KMS-11 (cell line): ENCODE measurements around the gene RASA4.
"Not testable (repeated sequence)": the region's sequence is repeated elsewhere in the genome, so short reads cannot be mapped to it uniquely, and the experiment has no call there.

Source experiments
- H2AFZ ChIP-seq: fragments of 200-600 bp; sonication (generic); 2 replicates; pipeline ENCODE4 v1.6.1; 2016; ENCODE audit warnings: antibody characterized with exemption, mixed run types, low read depth
- H3K27ac ChIP-seq: fragments of 200-600 bp; sonication (generic); 2 replicates; pipeline ENCODE4 v1.6.1; 2016; ENCODE audit warnings: mild to moderate bottlenecking, mixed run types
- H3K27me3 ChIP-seq: fragments of 200-600 bp; sonication (generic); 2 replicates; pipeline ENCODE4 v1.6.1; 2017; ENCODE audit warnings: mild to moderate bottlenecking, low read depth, mixed run types, moderate library complexity; ENCODE audit not compliant: insufficient read depth
- H3K36me3 ChIP-seq: fragments of 200-600 bp; sonication (generic); 2 replicates; pipeline ENCODE4 v1.6.1; 2017; ENCODE audit warnings: mild to moderate bottlenecking, mixed run types; ENCODE audit not compliant: insufficient read depth
- H3K4me1 ChIP-seq: fragments of 200-600 bp; sonication (generic); 2 replicates; pipeline ENCODE4 v1.6.1; 2016; ENCODE audit warnings: mild to moderate bottlenecking, low read depth, mixed run types; ENCODE audit not compliant: poor library complexity, severe bottlenecking
- H3K4me2 ChIP-seq: fragments of 200-600 bp; sonication (generic); 2 replicates; pipeline ENCODE4 v1.7.0; 2016; ENCODE audit warnings: mild to moderate bottlenecking, mixed run types
- H3K4me3 ChIP-seq: fragments of 200-600 bp; sonication (generic); IDR thresholded peaks from 2 replicates; pipeline ENCODE4 v1.6.1; 2017; ENCODE audit warnings: low read depth, low read length, mixed read lengths; ENCODE audit not compliant: insufficient read depth
- H3K79me2 ChIP-seq: fragments of 200-600 bp; sonication (generic); 2 replicates; pipeline ENCODE4 v1.6.1; 2016; ENCODE audit warnings: low read depth, mixed run types; ENCODE audit not compliant: insufficient read depth
- H3K9ac ChIP-seq: fragments of 200-600 bp; sonication (generic); 2 replicates; pipeline ENCODE4 v1.6.1; 2016; ENCODE audit warnings: mild to moderate bottlenecking, mixed run types
- H4K20me1 ChIP-seq: fragments of 200-600 bp; sonication (generic); 2 replicates; pipeline ENCODE4 v1.6.1; 2016; ENCODE audit warnings: mild to moderate bottlenecking, mixed run types; ENCODE audit not compliant: insufficient read depth

Gene RASA4

DNA sequence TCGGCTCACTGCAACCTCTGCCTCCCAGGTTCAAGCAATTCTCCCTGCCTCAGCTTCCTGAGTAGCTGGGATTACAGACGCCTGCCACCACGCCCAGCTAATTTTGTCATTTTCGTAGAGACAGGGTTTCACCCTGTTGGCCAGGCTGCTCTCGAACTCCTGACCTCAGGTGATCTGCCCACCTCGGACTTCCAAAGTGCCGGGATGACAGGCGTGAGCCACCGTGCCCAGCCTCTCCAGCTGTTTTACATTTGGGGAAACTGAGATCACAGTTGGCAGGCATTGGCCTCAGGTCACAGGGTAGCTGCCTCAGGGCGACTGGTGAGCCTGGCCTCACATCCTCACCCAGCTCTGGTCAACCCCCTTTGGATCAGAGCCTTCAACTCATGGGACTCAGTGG lies 6.8 kb downstream of the RASA4 start:
- not testable (repeated sequence) for H3K27ac ChIP-seq, H3K27me3 ChIP-seq, H3K4me2 ChIP-seq

DNA sequence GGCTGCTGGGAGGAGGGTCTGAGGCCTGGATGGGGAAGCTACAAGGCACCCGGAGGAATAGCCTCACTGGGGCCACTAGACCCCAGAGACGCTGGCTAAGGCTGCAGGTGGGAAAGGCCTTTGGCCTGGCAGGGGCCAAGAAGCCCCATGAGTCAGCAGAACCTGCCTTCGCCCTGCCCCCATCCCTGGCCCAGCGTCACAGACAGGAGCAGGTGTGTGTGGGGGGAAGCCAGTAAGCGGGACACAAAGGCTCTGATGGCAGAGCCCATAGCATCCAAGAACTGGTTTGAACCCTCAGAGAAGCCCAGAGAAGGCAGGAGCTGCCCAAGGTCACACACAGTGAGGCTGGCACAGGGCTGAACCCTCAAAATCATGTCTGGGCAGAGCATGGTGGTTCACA lies 9.7 kb downstream of the RASA4 start:
- H3K9ac ChIP-seq, H3K27me3 ChIP-seq, H4K20me1 ChIP-seq, H3K4me1 ChIP-seq, H3K4me3 ChIP-seq, H2AFZ ChIP-seq, H3K27ac ChIP-seq, H3K79me2 ChIP-seq, H3K4me2 ChIP-seq, H3K36me3 ChIP-seq: not testable (repeated sequence)

More for the DNA sequence above, 6.8 kb downstream of the RASA4 start:
- H3K36me3 ChIP-seq, H3K79me2 ChIP-seq, H3K4me3 ChIP-seq, H3K9ac ChIP-seq, H2AFZ ChIP-seq, H4K20me1 ChIP-seq, H3K4me1 ChIP-seq: not testable (repeated sequence)

DNA sequence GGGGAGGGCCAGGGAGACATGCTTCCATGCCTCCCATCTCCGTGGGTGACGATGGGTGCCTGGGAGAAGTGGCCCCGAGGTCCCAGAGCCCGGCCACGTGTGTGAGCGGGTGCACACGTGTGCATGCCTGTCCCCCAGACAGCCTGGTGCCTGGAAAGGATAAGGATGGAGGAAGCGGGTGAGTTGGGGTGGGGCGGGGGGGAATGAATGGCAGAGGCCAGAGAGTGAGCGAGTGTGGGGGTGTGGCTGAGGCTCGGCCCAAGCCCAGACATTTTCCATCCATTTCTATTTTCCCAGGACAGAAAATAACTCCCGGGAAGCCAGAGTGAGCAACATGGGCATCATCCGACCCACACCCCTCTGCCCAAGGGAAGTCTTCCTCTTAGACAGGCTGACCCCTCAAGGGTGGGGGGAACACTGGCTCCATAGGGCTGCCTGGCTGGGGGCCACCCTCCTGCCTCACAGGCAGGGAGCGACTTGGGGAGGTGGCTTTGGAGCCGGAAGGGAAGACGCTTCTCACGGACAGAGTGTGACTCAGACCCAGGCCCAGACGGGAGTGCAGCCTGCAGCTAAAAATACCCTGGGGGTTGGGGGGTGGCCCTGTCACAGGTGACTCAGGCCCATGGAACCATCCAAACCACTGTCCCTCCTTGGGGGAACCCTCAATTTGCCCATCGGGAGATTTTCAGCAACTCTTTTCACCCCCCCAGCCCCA lies 12.0 kb downstream of the RASA4 start:
- not testable (repeated sequence) for H3K79me2 ChIP-seq, H3K4me3 ChIP-seq, H3K27ac ChIP-seq, H3K4me1 ChIP-seq, H3K27me3 ChIP-seq, H3K9ac ChIP-seq, H3K4me2 ChIP-seq, H3K36me3 ChIP-seq, H2AFZ ChIP-seq, H4K20me1 ChIP-seq

DNA sequence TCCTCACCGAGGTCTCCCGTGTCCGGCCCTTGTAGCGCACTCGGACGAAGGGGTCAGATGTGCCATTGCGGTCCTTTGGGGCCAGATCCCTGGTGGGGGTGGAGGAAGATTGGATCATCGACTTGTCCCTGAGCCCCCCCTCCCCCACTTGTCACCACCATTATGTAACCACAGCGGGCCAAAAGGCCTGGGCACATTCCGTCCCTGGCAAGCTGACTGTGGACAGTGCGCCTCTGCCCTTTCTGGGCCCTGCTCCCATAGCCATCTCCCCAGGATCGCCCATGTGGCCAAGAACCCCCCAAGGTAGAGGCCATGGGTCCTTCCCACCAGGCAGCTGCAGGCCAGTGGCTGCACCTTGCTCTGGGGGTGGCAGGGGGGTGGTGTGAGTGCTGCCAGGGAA lies 14.2 kb downstream of the RASA4 start:
- H3K36me3 ChIP-seq, H3K4me2 ChIP-seq, H3K27me3 ChIP-seq, H3K79me2 ChIP-seq, H3K9ac ChIP-seq, H3K4me3 ChIP-seq, H4K20me1 ChIP-seq, H3K4me1 ChIP-seq, H3K27ac ChIP-seq, H2AFZ ChIP-seq: not testable (repeated sequence)

DNA sequence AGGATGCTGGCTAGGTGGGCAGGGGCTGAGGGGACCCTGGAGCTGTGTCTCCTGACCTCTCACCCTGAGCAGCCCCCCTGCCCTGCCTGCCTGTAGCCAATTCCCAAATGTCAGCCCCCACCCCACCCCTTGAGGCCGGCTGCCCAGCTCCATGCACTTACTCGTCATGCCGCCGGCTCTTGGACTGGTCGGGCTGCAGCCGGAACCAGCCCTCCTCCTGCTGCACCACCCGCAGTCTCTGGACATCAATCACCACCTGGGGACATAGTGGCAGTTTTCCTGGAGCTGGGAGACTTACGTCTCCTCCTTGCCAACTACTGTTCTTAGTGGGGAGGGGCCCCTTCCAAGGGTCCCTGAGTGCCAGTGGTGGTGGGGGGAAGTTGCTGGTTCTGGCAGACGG lies 16.9 kb downstream of the RASA4 start:
- not testable (repeated sequence) for H3K79me2 ChIP-seq, H3K4me2 ChIP-seq, H3K4me1 ChIP-seq, H3K4me3 ChIP-seq, H3K36me3 ChIP-seq, H2AFZ ChIP-seq, H3K9ac ChIP-seq, H4K20me1 ChIP-seq, H3K27ac ChIP-seq, H3K27me3 ChIP-seq

DNA sequence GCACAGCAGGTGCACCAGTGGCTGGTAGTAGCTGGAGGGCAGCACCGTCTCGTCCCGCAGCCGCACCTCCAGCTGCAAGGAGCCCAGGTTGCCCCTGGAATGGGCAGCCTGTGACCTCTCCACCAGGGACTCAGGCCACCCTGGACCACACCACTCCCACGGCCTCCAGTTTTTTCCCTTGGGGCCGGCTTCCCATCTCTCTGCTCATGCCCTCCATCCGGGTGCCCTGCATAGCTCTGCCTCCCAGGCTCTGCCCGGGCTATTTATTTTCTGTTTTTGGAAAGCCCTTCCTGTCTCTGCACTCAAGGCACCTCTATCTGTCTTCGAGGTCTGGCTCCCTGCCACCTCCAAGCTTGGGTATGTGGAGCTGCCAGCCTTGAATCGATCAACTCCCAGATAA lies 20.5 kb downstream of the RASA4 start:
- not testable (repeated sequence) for H2AFZ ChIP-seq, H3K27ac ChIP-seq, H3K4me1 ChIP-seq, H3K27me3 ChIP-seq, H4K20me1 ChIP-seq, H3K79me2 ChIP-seq, H3K4me2 ChIP-seq, H3K4me3 ChIP-seq, H3K36me3 ChIP-seq, H3K9ac ChIP-seq

DNA sequence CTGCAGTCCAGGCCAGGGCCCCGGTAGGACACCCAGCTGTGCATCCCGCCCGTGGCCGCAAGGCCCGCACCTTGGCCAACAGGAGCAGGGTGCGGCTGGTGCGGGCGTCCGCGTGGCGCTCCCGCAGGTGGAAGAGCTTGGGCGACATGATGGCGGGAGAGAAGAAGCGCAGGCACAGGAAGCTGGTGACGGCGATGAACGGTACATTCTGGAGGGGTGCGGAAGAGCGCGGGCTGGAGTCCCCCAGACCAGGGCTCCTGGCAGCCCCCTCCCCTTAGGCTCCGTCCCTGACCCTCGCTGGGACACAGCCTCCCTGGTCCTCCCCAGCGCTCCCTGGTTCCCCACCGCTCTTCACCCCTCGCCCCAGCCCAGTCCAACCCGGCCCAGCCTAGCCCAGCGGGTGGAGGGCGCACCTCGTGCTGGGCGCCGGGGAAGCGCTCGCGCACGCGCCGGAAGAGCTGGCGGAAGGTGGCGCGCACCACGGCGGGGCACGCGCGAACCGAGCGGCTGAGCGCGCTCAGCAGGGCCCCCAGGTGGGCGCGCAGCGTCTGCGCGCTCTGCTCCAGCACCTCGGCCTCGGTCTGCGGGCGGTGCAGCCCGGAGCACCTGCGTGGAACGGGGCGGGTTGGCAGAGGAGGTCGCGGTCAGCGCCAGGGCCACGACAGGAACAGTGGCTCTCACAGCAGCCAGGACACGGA lies 22.8 kb downstream of the RASA4 start:
- H3K27ac ChIP-seq, H4K20me1 ChIP-seq, H3K36me3 ChIP-seq, H2AFZ ChIP-seq, H3K4me2 ChIP-seq, H3K27me3 ChIP-seq, H3K4me1 ChIP-seq, H3K79me2 ChIP-seq, H3K4me3 ChIP-seq, H3K9ac ChIP-seq: not testable (repeated sequence)

DNA sequence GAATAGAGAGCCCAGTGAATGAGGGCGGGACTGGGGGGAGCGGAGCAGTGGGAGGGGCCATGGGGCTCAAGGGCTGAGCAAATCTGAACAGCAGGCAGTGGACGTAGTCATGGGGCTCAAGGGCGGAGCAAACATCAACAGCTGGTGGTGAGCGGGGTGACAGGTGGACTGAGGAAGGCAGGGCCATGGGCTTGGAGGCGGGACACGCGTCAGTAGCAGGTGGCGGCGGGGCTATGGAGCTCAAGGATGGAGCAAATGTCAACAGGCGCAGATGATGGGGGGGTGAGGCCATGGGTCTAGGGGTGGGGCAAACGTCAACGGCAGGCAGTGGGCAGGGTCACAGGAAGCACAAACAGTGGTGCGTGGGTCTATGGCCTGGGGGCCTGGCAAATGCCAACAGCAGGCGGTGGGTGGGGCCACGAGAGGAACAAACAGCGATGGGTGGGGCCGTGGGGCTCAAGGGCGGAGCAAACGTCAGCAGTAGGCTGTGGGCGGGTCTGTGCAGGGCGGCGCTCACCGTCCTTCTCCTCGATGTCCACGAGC lies 24.0 kb downstream of the RASA4 start:
- H3K36me3 ChIP-seq, H3K9ac ChIP-seq, H3K27ac ChIP-seq, H2AFZ ChIP-seq, H3K4me1 ChIP-seq, H3K4me2 ChIP-seq, H3K79me2 ChIP-seq, H3K4me3 ChIP-seq, H4K20me1 ChIP-seq, H3K27me3 ChIP-seq: not testable (repeated sequence)

DNA sequence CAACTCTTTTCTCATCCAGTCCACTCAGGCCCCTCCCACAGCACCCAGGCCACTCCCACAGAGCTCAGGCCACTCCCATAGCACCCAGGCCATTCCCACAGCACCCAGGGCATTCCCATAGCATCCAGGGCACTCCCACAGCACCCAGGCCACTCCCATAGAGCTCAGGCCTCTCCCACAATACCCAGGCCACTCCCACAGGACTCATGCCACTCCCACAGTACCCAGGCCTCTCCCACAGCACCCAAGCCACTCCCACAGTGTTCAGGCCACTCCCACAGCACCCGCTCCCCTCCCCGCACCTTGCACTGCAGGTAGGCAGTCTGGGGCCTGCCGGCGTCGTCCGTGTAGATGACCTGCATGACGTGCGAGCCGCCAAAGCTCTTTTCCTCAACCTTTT lies 26.7 kb downstream of the RASA4 start:
- not testable (repeated sequence) for H3K36me3 ChIP-seq, H3K4me1 ChIP-seq, H3K9ac ChIP-seq, H3K27me3 ChIP-seq, H3K79me2 ChIP-seq, H4K20me1 ChIP-seq, H2AFZ ChIP-seq, H3K4me3 ChIP-seq, H3K27ac ChIP-seq, H3K4me2 ChIP-seq

DNA sequence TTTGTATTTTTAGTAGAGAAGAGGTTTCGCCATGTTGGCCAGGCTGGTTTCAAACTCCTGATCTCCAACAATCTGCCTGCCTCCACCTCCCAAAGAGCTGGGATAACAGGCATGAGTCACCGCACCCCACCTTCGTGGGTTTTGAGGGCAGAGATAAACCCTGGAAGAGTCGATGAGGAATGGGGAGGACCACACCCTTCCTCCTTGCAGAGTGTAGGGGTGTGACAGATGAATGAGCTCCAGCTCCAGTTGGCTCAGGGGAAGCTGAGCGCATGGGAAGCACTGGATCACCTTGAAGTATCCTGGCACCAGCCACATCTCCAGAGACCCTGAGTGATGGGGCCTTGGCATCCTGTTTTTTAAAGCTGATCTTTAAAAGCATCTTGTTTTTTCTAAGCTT lies 33.1 kb downstream of the RASA4 start:
- not testable (repeated sequence) for H3K79me2 ChIP-seq, H3K27ac ChIP-seq, H3K4me2 ChIP-seq, H3K4me1 ChIP-seq, H3K27me3 ChIP-seq, H2AFZ ChIP-seq, H3K4me3 ChIP-seq, H3K9ac ChIP-seq, H3K36me3 ChIP-seq, H4K20me1 ChIP-seq
